PC-3 (cell line): ENCODE results near the gene ZER1. TPM values are rescaled to one million over a fixed set of nuclear protein-coding genes. Genes with fewer than 3 reads are reported as not detected.

Experiments
- ATAC-seq: fragments of 200-7000 bp; cut with Tn5 transposase; 2 replicates; pipeline ENCODE4 v1.9.1; 2020; ENCODE audit warnings: mild to moderate bottlenecking, moderate library complexity
- BruUV-seq: library from RNA; stranded (reverse); fragments of 400-500 nt; replicated peaks from 2 replicates; lab custom pipeline; 2021; lab: Mats Ljungman, UMichigan
- CTCF ChIA-PET: fragments of 300-600 bp; sonication (Branson Sonifier 250); formaldehyde crosslinking; loops from one replicate; lab custom pipeline; 2022; ENCODE audit warnings: antibody characterized with exemption; lab: Charles Lee
- POLR2A ChIA-PET: fragments of 300-600 bp; sonication (Branson Sonifier 250); formaldehyde crosslinking; loops from one replicate; lab custom pipeline; 2022; ENCODE audit warnings: antibody characterized with exemption; ENCODE audit not compliant: unreplicated experiment; lab: Charles Lee
- DNase-seq: peaks from one replicate; pipeline ENCODE4 v3.0.0-alpha.2; 2015
- H2AFZ ChIP-seq: fragments of 300-600 bp; sonication (generic); 2 replicates; pipeline ENCODE4 v1.6.0; 2016; ENCODE audit warnings: antibody characterized with exemption, low read length
- H3F3A ChIP-seq: fragments of 300-600 bp; sonication (generic); one replicate; pipeline ENCODE4 v1.6.0; 2017; ENCODE audit warnings: antibody characterized with exemption, low read length, control low read depth, mild to moderate bottlenecking; ENCODE audit not compliant: unreplicated experiment
- H3K27ac ChIP-seq: fragments of 300-600 bp; sonication (generic); 2 replicates; pipeline ENCODE4 v1.5.1; 2016; ENCODE audit warnings: mild to moderate bottlenecking, low read length
- H3K27me3 ChIP-seq: fragments of 300-600 bp; sonication (generic); 2 replicates; pipeline ENCODE4 v1.6.1; 2016; ENCODE audit warnings: low read length, mixed read lengths
- H3K36me3 ChIP-seq: fragments of 300-600 bp; sonication (generic); 2 replicates; pipeline ENCODE4 v1.6.1; 2016; ENCODE audit warnings: low read depth, mixed run types, low read length, mixed read lengths
- H3K4me1 ChIP-seq: fragments of 300-600 bp; sonication (generic); 2 replicates; pipeline ENCODE4 v1.5.1; 2016; ENCODE audit warnings: low read length; ENCODE audit not compliant: insufficient read depth
- H3K4me2 ChIP-seq: fragments of 300-600 bp; sonication (generic); 2 replicates; pipeline ENCODE4 v1.6.0; 2016; ENCODE audit warnings: low read length
- H3K4me3 ChIP-seq: fragments of 300-600 bp; sonication (generic); 2 replicates; pipeline ENCODE4 v1.5.1; 2016; ENCODE audit warnings: mild to moderate bottlenecking, low read length, mixed read lengths
- H3K79me2 ChIP-seq: fragments of 300-600 bp; sonication (generic); 2 replicates; pipeline ENCODE4 v1.6.1; 2017; ENCODE audit warnings: low read length, mixed read lengths
- H3K9ac ChIP-seq: fragments of 300-600 bp; sonication (generic); 2 replicates; pipeline ENCODE4 v1.6.0; 2016; ENCODE audit warnings: mild to moderate bottlenecking, low read length
- H3K9me2 ChIP-seq: fragments of 300-600 bp; sonication (generic); replicated peaks from 2 replicates; pipeline ENCODE4 v1.6.1; 2016; ENCODE audit warnings: mixed run types, low read length, mixed read lengths
- H3K9me3 ChIP-seq: fragments of 300-600 bp; sonication (generic); 2 replicates; pipeline ENCODE4 v1.6.1; 2016; ENCODE audit warnings: low read length, mixed read lengths
- H4K20me1 ChIP-seq: fragments of 300-600 bp; sonication (generic); 2 replicates; pipeline ENCODE4 v1.6.1; 2016; ENCODE audit warnings: low read length, mixed read lengths
- EZH2 ChIP-seq: fragments of 300-600 bp; sonication (generic); IDR thresholded peaks from one replicate; pipeline ENCODE4 v1.6.1; 2017; ENCODE audit warnings: antibody characterized with exemption, mild to moderate bottlenecking, low read length; ENCODE audit not compliant: unreplicated experiment
- EZH2phosphoT487 ChIP-seq: fragments of 300-600 bp; sonication (generic); IDR thresholded peaks from 2 replicates; pipeline ENCODE4 v1.6.1; 2018; ENCODE audit warnings: mild to moderate bottlenecking, antibody characterized with exemption, low read length, borderline replicate concordance
- intact Hi-C: fragments of 100-400 bp; cut with micrococcal nuclease; formaldehyde crosslinking; loops from 2 replicates; pipeline ENCODE4 v1.9.0; 2023
- total RNA-seq: library from RNA; depleted of rRNA; stranded (reverse); fragments of >200 nt; gene quantifications from 2 replicates; pipeline ENCODE4 v1.2.3, GENCODE V29; 2014
- TF ChIP-seq, protein P1 (sequence below): fragments of 300-600 bp; sonication (generic); conservative IDR thresholded peaks from 2 replicates; pipeline ENCODE4 v1.5.1; 2017; ENCODE audit warnings: antibody characterized with exemption, low read depth, mild to moderate bottlenecking, low read length

ZER1 gene
- total RNA-seq, 1 experiment from 2014 or later: 20.6 TPM

DNA sequence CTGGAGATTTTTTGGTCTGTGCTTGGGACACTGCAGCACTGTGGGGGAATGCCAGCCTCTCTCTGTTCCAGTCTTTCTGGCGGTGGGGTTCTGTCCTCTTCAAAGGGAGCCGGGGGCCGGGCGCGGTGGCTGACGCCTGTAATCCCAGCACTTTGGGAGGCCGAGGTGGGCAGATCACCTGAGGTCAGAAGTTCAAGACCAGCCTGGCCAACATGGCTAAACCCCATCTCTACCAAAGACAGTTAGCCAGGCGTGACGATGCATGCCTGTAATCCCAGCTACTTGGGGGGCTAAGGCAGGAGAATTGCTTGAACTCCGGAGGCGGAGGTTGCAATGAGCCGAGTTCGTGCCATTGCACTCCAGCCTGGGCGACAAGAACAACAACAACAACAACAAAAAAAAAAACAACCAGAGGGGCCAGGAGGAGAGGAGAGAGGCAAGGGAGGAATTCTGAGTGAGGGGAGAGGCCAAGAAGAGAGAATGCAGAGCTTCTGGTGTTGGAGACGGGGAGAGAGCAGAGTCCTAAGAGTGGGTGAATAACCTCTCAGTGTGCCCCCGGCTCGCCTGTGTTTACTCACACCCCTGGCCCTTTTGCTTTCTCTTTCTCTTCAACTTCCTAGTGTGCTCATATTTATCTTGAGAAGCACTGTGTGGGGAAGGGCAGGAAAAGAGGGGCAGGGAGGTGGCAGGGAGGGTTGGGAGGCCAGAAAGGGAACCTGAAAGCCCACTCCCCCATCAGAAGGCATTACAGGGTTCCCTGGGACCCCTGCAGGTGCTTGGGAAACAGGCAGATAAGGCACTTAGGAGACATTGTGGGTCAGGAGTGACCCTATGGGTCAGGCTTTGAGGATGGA is 85.9 kb downstream of the ZER1 start:
- no peak overlapping the region for H2AFZ ChIP-seq
- H3K4me3 ChIP-seq: peak overlapping the region; percentile 92

DNA sequence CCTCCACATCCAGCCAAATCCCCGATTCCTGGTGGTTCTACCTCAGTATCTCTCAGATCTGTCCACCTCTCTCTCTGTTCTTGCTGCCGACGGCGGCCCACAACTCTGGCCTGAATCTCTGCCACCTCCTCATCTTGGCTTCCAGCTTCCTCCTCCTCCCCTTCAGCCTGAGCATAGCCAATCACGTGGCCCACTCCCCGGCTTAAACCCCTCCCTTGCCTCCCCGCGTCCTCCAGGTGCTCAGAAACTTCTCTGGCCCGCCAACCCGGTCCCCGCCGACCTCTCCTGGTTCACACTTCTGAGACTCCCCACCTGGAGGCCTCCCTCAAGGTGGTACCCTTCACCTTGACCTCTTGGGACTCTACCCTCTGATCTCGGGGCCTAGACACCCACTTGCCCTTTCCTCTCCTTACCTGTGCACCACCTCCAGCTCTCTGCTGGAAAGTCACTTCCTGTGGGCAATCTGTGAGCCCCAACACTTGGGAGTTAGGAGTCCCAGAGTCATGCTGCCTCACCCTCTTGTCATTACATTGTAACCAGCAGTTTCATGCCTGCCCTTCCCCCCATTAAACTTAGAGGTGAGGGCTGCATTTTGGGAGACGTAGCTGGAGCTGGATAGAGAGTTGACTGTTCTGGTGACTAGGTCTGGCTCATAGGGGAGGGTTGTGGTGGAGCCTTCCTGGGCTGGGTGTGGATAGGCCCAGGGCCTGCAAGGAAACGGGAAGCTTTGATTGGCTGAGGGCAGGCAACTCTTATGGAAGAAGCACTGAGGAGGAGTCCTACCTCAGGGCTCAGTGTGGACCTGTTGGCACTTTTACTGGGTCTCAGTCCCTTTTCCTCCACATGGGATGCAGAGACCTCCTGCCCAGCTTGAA is 87.2 kb downstream of the ZER1 start:
- peak overlapping the region; percentile 99 for H3K4me2 ChIP-seq

More for the DNA sequence above, 85.9 kb downstream of the ZER1 start:
- peak overlapping the region; percentile 99 for H3K4me2 ChIP-seq
- intact Hi-C loops: loop anchor here (2.0 kb wide), 1 partner anchor 29 kb away; the partner anchor contains the start of gene DYNC2I2
- H3K36me3 ChIP-seq: peaks cover 5% of the 10 kb centered on the region; the same call in 1 of the 2 replicates
- H3K9me2 ChIP-seq: no peaks in the 10 kb centered on the region
- peak overlapping the region; percentile 95; the same call in 1 of the 2 replicates for H3K27ac ChIP-seq
- no peaks in the 10 kb centered on the region for H3K27me3 ChIP-seq
- POLR2A ChIA-PET: interaction anchor here (0.6 kb wide), 1 partner anchor 230 kb away, joined by 3 read pairs; no protein-coding TSS in a partner anchor
- ATAC-seq (no peak), DNase-seq (no peak)
- TF ChIP-seq EZH2phosphoT487: no peak
- TF ChIP-seq, protein P1, sequence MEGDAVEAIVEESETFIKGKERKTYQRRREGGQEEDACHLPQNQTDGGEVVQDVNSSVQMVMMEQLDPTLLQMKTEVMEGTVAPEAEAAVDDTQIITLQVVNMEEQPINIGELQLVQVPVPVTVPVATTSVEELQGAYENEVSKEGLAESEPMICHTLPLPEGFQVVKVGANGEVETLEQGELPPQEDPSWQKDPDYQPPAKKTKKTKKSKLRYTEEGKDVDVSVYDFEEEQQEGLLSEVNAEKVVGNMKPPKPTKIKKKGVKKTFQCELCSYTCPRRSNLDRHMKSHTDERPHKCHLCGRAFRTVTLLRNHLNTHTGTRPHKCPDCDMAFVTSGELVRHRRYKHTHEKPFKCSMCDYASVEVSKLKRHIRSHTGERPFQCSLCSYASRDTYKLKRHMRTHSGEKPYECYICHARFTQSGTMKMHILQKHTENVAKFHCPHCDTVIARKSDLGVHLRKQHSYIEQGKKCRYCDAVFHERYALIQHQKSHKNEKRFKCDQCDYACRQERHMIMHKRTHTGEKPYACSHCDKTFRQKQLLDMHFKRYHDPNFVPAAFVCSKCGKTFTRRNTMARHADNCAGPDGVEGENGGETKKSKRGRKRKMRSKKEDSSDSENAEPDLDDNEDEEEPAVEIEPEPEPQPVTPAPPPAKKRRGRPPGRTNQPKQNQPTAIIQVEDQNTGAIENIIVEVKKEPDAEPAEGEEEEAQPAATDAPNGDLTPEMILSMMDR: no peak
- no peak for TF ChIP-seq EZH2
- peak overlapping the region; percentile 98; the same call in 1 of the 2 replicates for H3K9ac ChIP-seq
- H3K9me3 ChIP-seq: no peaks in the 10 kb centered on the region
- CTCF ChIA-PET: no interaction called here
- H3F3A ChIP-seq: no peaks in the 10 kb centered on the region
- peaks cover 41% of the 10 kb centered on the region for H3K4me1 ChIP-seq
- no TSS peak for BruUV-seq
- peaks cover 69% of the 10 kb centered on the region for H3K79me2 ChIP-seq
- peaks cover 8% of the 10 kb centered on the region for H4K20me1 ChIP-seq

More for the DNA sequence above, 87.2 kb downstream of the ZER1 start:
- Histone ChIP-seq H3K9me2 (no peaks in the 10 kb centered on the region), H3K9ac (peak overlapping the region; percentile 98), H3K27ac (peak overlapping the region; percentile 95), H3K36me3 (no peaks in the 10 kb centered on the region), H3K79me2 (peaks cover 59% of the 10 kb centered on the region), H3K27me3 (no peaks in the 10 kb centered on the region), H4K20me1 (no peaks in the 10 kb centered on the region), H3K9me3 (no peaks in the 10 kb centered on the region), H2AFZ (peak overlapping the region; percentile 72), H3K4me3 (peak overlapping the region; percentile 92), H3F3A (no peaks in the 10 kb centered on the region), H3K4me1 (peaks cover 41% of the 10 kb centered on the region)
- intact Hi-C loops: loop anchor here (2.0 to 5.0 kb wide), 2 partner anchors 28 to 47 kb away; partner anchors contain the start of gene DYNC2I2
- TF ChIP-seq EZH2phosphoT487 (no peak), EZH2 (no peak)
- TF ChIP-seq, protein P1: no peak
- POLR2A ChIA-PET: interaction anchor here (1.1 kb wide), 1 partner anchor 15 kb away, joined by 3 read pairs; no protein-coding TSS in a partner anchor
- ATAC-seq (peak; percentile 70), DNase-seq (peak; percentile 86)
- CTCF ChIA-PET: interaction anchor here (0.5 to 0.9 kb wide), 4 partner anchors 17 to 49 kb away, joined by 3 read pairs; partner anchors contain the start of gene PKN3
- BruUV-seq: no TSS peak
